ENCODE results near the gene AHNAK. TPM values are rescaled to one million over a fixed set of nuclear protein-coding genes. Genes with fewer than 3 reads are reported as not detected.

Gene AHNAK
- total and polyA plus RNA-seq, 2 of the 8 experiments (the other 6 are each of a cell fraction or from before 2014, with no cell fraction given): 2.0 to 5.8 TPM

GRCh38 chr11:62540804-62541701 lies 5.6 kb downstream of the AHNAK start:
- no peak for DNase-seq (ENCODE audit: low read depth in 1 of 2, low spot score in 2 of 2)
- Histone ChIP-seq H3K27me3 (replicated peaks in 1 of 4; ENCODE audit: control insufficient read depth in 3 of 4, extremely low read depth in 1 of 4, insufficient read depth in 3 of 4, low read length in 3 of 4) (peaks cover 24 to 33% (median 30%) of the 10 kb centered on the region in 4 experiments), H2BK5ac (ENCODE audit: low read depth, low read length) (no peak overlapping the region), H4K20me1 (replicated peaks in 1 of 2; ENCODE audit: control insufficient read depth in 1 of 2, insufficient read depth in 2 of 2, low read length in 2 of 2) (peaks cover 6 to 14% of the 10 kb centered on the region in 2 experiments), H3K23me2 (ENCODE audit: low read depth, low read length) (peaks cover 18% of the 10 kb centered on the region), H3K4me2 (ENCODE audit: insufficient read depth in 1 of 2, low read depth in 2 of 2, low read length in 2 of 2) (no peak overlapping the region), H2BK20ac (ENCODE audit: low read length) (no peak overlapping the region), H3K9ac (replicated peaks in 1 of 4; ENCODE audit: extremely low read depth in 1 of 4, low read depth in 3 of 4, low read length in 3 of 4) (no peak overlapping the region), H4K5ac (ENCODE audit: insufficient read length, low read depth, low read length) (no peak overlapping the region), H3K23ac (ENCODE audit: insufficient read length) (no peak overlapping the region), H2BK12ac (ENCODE audit: low read depth, low read length) (no peak overlapping the region), H2BK15ac (ENCODE audit: low read length) (0 out of 2 replicates have a peak overlapping the region, but pooled peaks have one; percentile 0), H3K4me3 (ENCODE audit: extremely low read depth in 1 of 4, insufficient read depth in 2 of 4, low read depth in 3 of 4, low read length in 4 of 4) (no peak overlapping the region), H3K9me3 (ENCODE audit: insufficient read depth in 2 of 2, low read depth in 1 of 2, low read length in 1 of 2) (no peaks in the 10 kb centered on the region), H3K4ac (replicated peaks; ENCODE audit: insufficient read length, low read depth, low read length) (no peak overlapping the region), H3K14ac (ENCODE audit: insufficient read length) (no peak overlapping the region), H3K56ac (replicated peaks; ENCODE audit: insufficient read length, low read depth, low read length) (no peak overlapping the region), H2AK5ac (ENCODE audit: low read depth, low read length) (no peak overlapping the region; the same call in 1 of the 2 replicates), H4K91ac (replicated peaks; ENCODE audit: insufficient read length, low read length) (no peak overlapping the region), H3K36me3 (ENCODE audit: control insufficient read depth in 2 of 4, insufficient read depth in 4 of 4, low read length in 3 of 4) (no peaks in the 10 kb centered on the region), H2BK120ac (replicated peaks; ENCODE audit: low read depth, low read length) (no peak overlapping the region), H3K4me1 (replicated peaks in 1 of 4; ENCODE audit: control insufficient read depth in 3 of 4, insufficient read depth in 4 of 4, low read length in 3 of 4) (peaks cover 0 to 39% (median 20%) of the 10 kb centered on the region in 4 experiments; a peak in 6 of 7 replicates), H4K8ac (ENCODE audit: extremely low read depth, insufficient read depth, low read length) (no peak overlapping the region), H3K79me1 (ENCODE audit: low read depth, low read length) (no peaks in the 10 kb centered on the region), H3K79me2 (ENCODE audit: control insufficient read depth in 1 of 2, insufficient read depth in 2 of 2, low read length in 2 of 2) (no peaks in the 10 kb centered on the region; a peak in 1 of 4 replicates), H3K18ac (ENCODE audit: extremely low read depth, low read length) (no peak overlapping the region), H2AFZ (ENCODE audit: low read length) (no peak overlapping the region), H3K27ac (ENCODE audit: low read depth, low read length) (no peak overlapping the region)
- TF ChIP-seq CREB1 (IDR thresholded peaks at IDR 0.05): no peak
- no peak for TF ChIP-seq PHF8 (conservative IDR thresholded peaks at IDR 0.05; ENCODE audit: low read depth, low read length)
- TF ChIP-seq SIX5 (IDR thresholded peaks at IDR 0.05; ENCODE audit: low read depth, low read length): no peak
- no peak for TF ChIP-seq BCL11A (IDR thresholded peaks at IDR 0.05; ENCODE audit: low read depth in 2 of 2, low read length in 2 of 2)
- no peak for TF ChIP-seq TAF1 (IDR thresholded peaks at IDR 0.05; ENCODE audit: low read depth, low read length)
- no peak for TF ChIP-seq ATF2 (IDR thresholded peaks at IDR 0.05; ENCODE audit: low read length)
- TF ChIP-seq CHD2 (IDR thresholded peaks at IDR 0.05; ENCODE audit: low read length): no peak
- TF ChIP-seq RBBP5 (IDR thresholded peaks at IDR 0.05; ENCODE audit: borderline replicate concordance, low read depth, low read length): no peak
- no peak for TF ChIP-seq RFX5 (IDR thresholded peaks at IDR 0.05; ENCODE audit: borderline replicate concordance, low read depth, low read length)
- ChIA-PET POLR2A (ENCODE audit: partially characterized antibody) (interaction anchor here (1.3 to 7.5 kb wide), 2 partner anchors 12 to 35 kb away, joined by 3 to 59 read pairs; no protein-coding TSS in a partner anchor), CTCF (ENCODE audit: partially characterized antibody) (interaction anchor here (0.6 to 5.3 kb wide), 25 partner anchors 12 to 148 kb away, joined by 3 to 179 read pairs (median 9); partner anchors contain the start of gene SCGB1A1)
- no peak for FAIRE-seq
- WGBS, 2 experiments (ENCODE audit: extremely low coverage in 1 of 2, insufficient coverage in 1 of 2, insufficient read length in 1 of 2, insufficient replicate concordance in 2 of 2, low coverage in 1 of 2, low lambda C conversion rate in 2 of 2, missing lambda C conversion rate in 1 of 2): 92% methylated on average over 16 of the region's 16 CpGs; no CpG with 5 or more reads in 1 of the 2 experiments
